GM23248 (cell line): ENCODE results near the gene TRIM44. TPM values are rescaled to one million over a fixed set of nuclear protein-coding genes. Genes with fewer than 3 reads are reported as not detected.

Source experiments
- DNase-seq: peaks from one replicate; pipeline ENCODE4 v3.0.0-alpha.2; 2015
- H2AFZ ChIP-seq: fragments of 200-600 bp; sonication (generic); 2 replicates; pipeline ENCODE4 v1.6.1; 2016; ENCODE audit warnings: antibody characterized with exemption
- H3F3A ChIP-seq: fragments of 200-600 bp; sonication (generic); 2 replicates; pipeline ENCODE4 v1.6.1; 2016; ENCODE audit warnings: mild to moderate bottlenecking, antibody characterized with exemption, mixed run types; ENCODE audit not compliant: insufficient read depth
- H3K27ac ChIP-seq: fragments of 200-600 bp; sonication (generic); 2 replicates; pipeline ENCODE4 v1.5.1; 2016; ENCODE audit warnings: mild to moderate bottlenecking
- H3K27me3 ChIP-seq: fragments of 200-600 bp; sonication (generic); replicated peaks from 2 replicates; pipeline ENCODE4 v1.6.1; 2016; ENCODE audit warnings: mild to moderate bottlenecking; ENCODE audit not compliant: insufficient read depth
- H3K36me3 ChIP-seq: fragments of 200-600 bp; sonication (generic); 2 replicates; pipeline ENCODE4 v1.6.1; 2016; ENCODE audit warnings: low read depth, mild to moderate bottlenecking
- H3K4me1 ChIP-seq: fragments of 200-600 bp; sonication (generic); 2 replicates; pipeline ENCODE4 v1.6.1; 2016; ENCODE audit warnings: mild to moderate bottlenecking; ENCODE audit not compliant: insufficient read depth
- H3K4me2 ChIP-seq: fragments of 200-600 bp; sonication (generic); one replicate; pipeline ENCODE4 v1.6.1; 2016; ENCODE audit warnings: mild to moderate bottlenecking; ENCODE audit not compliant: unreplicated experiment
- H3K4me3 ChIP-seq: fragments of 200-600 bp; sonication (generic); 2 replicates; pipeline ENCODE4 v1.5.1; 2016; ENCODE audit warnings: mild to moderate bottlenecking
- H3K79me2 ChIP-seq: fragments of 200-600 bp; sonication (generic); 2 replicates; pipeline ENCODE4 v1.6.1; 2016; ENCODE audit warnings: mild to moderate bottlenecking; ENCODE audit not compliant: insufficient read depth
- H3K9ac ChIP-seq: fragments of 200-600 bp; sonication (generic); 2 replicates; pipeline ENCODE4 v1.6.1; 2016; ENCODE audit warnings: mild to moderate bottlenecking
- H3K9me2 ChIP-seq: fragments of 200-600 bp; sonication (generic); 2 replicates; pipeline ENCODE4 v1.6.1; 2016; ENCODE audit warnings: mixed run types, mild to moderate bottlenecking, moderate library complexity; ENCODE audit not compliant: insufficient read depth
- H3K9me3 ChIP-seq: fragments of 200-600 bp; sonication (generic); one replicate; pipeline ENCODE4 v1.6.1; 2017; ENCODE audit warnings: low read depth
- H4K20me1 ChIP-seq: fragments of 200-600 bp; sonication (generic); 2 replicates; pipeline ENCODE4 v1.6.0; 2016; ENCODE audit not compliant: insufficient read depth
- EZH2 ChIP-seq: fragments of 200-600 bp; sonication (generic); IDR thresholded peaks from 2 replicates; pipeline ENCODE4 v1.6.1; 2018; ENCODE audit warnings: antibody characterized with exemption, mild to moderate bottlenecking; ENCODE audit not compliant: insufficient read depth, poor library complexity, severe bottlenecking
- EZH2phosphoT487 ChIP-seq: fragments of 200-600 bp; sonication (generic); IDR thresholded peaks from 2 replicates; pipeline ENCODE4 v1.6.1; 2018; ENCODE audit warnings: antibody characterized with exemption, moderate library complexity, mild to moderate bottlenecking, low read depth; ENCODE audit not compliant: insufficient read depth
- WGBS, 2 experiments: methylation state at CpG; one replicate each; pipeline ENCODE4 v1.1.6; 2015 to 2017; ENCODE audit warnings: low lambda C conversion rate in 2 of 2, low coverage in 1 of 2; ENCODE audit errors: missing lambda C conversion rate in 2 of 2; 5-methylcytosine and 5-hydroxymethylcytosine counted together
- in situ Hi-C: fragments of 300-500 bp; cut with MboI; formaldehyde crosslinking; loops from 2 replicates; pipeline ENCODE4 v1.15.0; 2020
- polyA plus RNA-seq: library from polyadenylated mRNA; unstranded; fragments of >200 nt; fragmentation: Nextera tagmentation; extraction: Ambion mirVana; gene quantifications from 2 replicates; pipeline ENCODE4 v1.2.1, GENCODE V29; 2016
- total RNA-seq: library from RNA; depleted of rRNA; stranded (reverse); fragments of >200 nt; shearing (Covaris generic); gene quantifications from 2 replicates; pipeline ENCODE4 v1.2.3, GENCODE V29; 2014

TRIM44 gene
- total and polyA plus RNA-seq, 2 experiments from 2014 or later: 32.2 to 37.1 TPM

GRCh38 chr11:35661534-35661933 is 1.0 kb upstream of the TRIM44 start:
- Histone ChIP-seq H2AFZ (peak overlapping the region; percentile 99), H3K36me3 (0 out of 2 replicates have a peak, but pooled peaks cover 3% of the 10 kb centered on the region), H3K4me3 (peak overlapping the region; percentile 96), H3K9ac (peak overlapping the region; percentile 91), H4K20me1 (no peaks in the 10 kb centered on the region), H3K27ac (peak overlapping the region; percentile 87; the same call in 1 of the 2 replicates), H3K4me1 (peaks cover 24% of the 10 kb centered on the region), H3K9me3 (no peaks in the 10 kb centered on the region), H3K79me2 (peaks cover 36% of the 10 kb centered on the region), H3F3A (peaks cover 31% of the 10 kb centered on the region), H3K9me2 (no peaks in the 10 kb centered on the region), H3K27me3 (no peaks in the 10 kb centered on the region), H3K4me2 (peak overlapping the region; percentile 100)
- in situ Hi-C loops: no loop called here
- DNase-seq: peak; percentile 16
- WGBS, 2 experiments: 13 to 15% methylated on average over 5 of the region's 5 CpGs
- TF ChIP-seq EZH2phosphoT487 (no peak), EZH2 (no peak)

- no peaks in the 10 kb centered on the region for H3K27me3 ChIP-seq
- WGBS, 2 experiments: 1 to 2% methylated on average over 12 of the region's 12 CpGs
- peak overlapping the region; percentile 96 for H3K4me3 ChIP-seq
- peaks cover 7% of the 10 kb centered on the region; the same call in 1 of the 2 replicates for H3K36me3 ChIP-seq
- DNase-seq: peak; percentile 38
- peak overlapping the region; percentile 87 for H3K27ac ChIP-seq
- peaks cover 24% of the 10 kb centered on the region for H3K4me1 ChIP-seq
- H3F3A ChIP-seq: peaks cover 31% of the 10 kb centered on the region
- peaks cover 43% of the 10 kb centered on the region for H3K79me2 ChIP-seq
- H4K20me1 ChIP-seq: no peaks in the 10 kb centered on the region
- TF ChIP-seq EZH2: no peak
- H3K4me2 ChIP-seq: peak overlapping the region; percentile 100
- H3K9me2 ChIP-seq: no peaks in the 10 kb centered on the region
- in situ Hi-C loops: no loop called here
- no peaks in the 10 kb centered on the region for H3K9me3 ChIP-seq
- H3K9ac ChIP-seq: peak overlapping the region; percentile 91
- peak overlapping the region; percentile 99 for H2AFZ ChIP-seq
These were observed 420 bp upstream of the TRIM44 start for GRCh38 chr11:35662061-35662648.

GRCh38 chr11:35663408-35663702 is 780 bp downstream of the TRIM44 start:
- Histone ChIP-seq H3K36me3 (peaks cover 7% of the 10 kb centered on the region; the same call in 1 of the 2 replicates), H3F3A (peaks cover 31% of the 10 kb centered on the region), H3K9me3 (no peaks in the 10 kb centered on the region), H3K79me2 (peaks cover 55% of the 10 kb centered on the region), H3K4me1 (peaks cover 24% of the 10 kb centered on the region), H3K27me3 (no peaks in the 10 kb centered on the region), H3K4me2 (peak overlapping the region; percentile 100), H3K27ac (peak overlapping the region; percentile 87), H3K4me3 (peak overlapping the region; percentile 96), H4K20me1 (no peaks in the 10 kb centered on the region), H3K9ac (peak overlapping the region; percentile 91), H3K9me2 (no peaks in the 10 kb centered on the region), H2AFZ (peak overlapping the region; percentile 99)
- in situ Hi-C loops: no loop called here
- DNase-seq: no peak
- TF ChIP-seq EZH2phosphoT487 (no peak), EZH2 (no peak)
- WGBS, 2 experiments: 84 to 96% methylated on average over 8 to 10 of the region's 10 CpGs

- Histone ChIP-seq H3F3A (peaks cover 31% of the 10 kb centered on the region), H3K79me2 (peaks cover 71% of the 10 kb centered on the region), H3K9me2 (no peaks in the 10 kb centered on the region), H3K4me2 (peak overlapping the region; percentile 100), H3K36me3 (peaks cover 7% of the 10 kb centered on the region; the same call in 1 of the 2 replicates), H2AFZ (no peak overlapping the region), H3K9ac (no peak overlapping the region), H3K9me3 (no peaks in the 10 kb centered on the region), H3K27me3 (no peaks in the 10 kb centered on the region), H3K4me3 (peak overlapping the region; percentile 96), H4K20me1 (0 out of 2 replicates have a peak, but pooled peaks cover 5% of the 10 kb centered on the region), H3K4me1 (peaks cover 24% of the 10 kb centered on the region), H3K27ac (peak overlapping the region; percentile 19)
- 88 to 92% methylated on average over 5 of the region's 5 CpGs for WGBS, 2 experiments
- peak; percentile 35 for DNase-seq
- in situ Hi-C loops: no loop called here
- no peak for TF ChIP-seq EZH2phosphoT487
- no peak for TF ChIP-seq EZH2
These were observed 2.4 kb downstream of the TRIM44 start for GRCh38 chr11:35664977-35665441.
